IMR-90 (cell line): ENCODE data around the gene NCOA7. TPM values are rescaled to one million over a fixed set of nuclear protein-coding genes. Genes with fewer than 3 reads are reported as not detected.

ENCODE experiments used
- ATAC-seq: fragments of 200-7000 bp; cut with Tn5 transposase; 2 replicates; pipeline ENCODE4 v1.9.1; 2020; ENCODE audit warnings: low read depth, mild to moderate bottlenecking, moderate library complexity
- BruUV-seq: library from RNA; stranded (reverse); fragments of 400-500 nt; replicated peaks from 2 replicates; lab custom pipeline; 2021; lab: Mats Ljungman, UMichigan
- CTCF ChIA-PET: fragments of 300-600 bp; formaldehyde crosslinking; extraction: SDS; loops from one replicate; lab custom pipeline; 2021; ENCODE audit warnings: antibody characterized with exemption; lab: Yijun Ruan, JAX
- POLR2A ChIA-PET: fragments of 300-600 bp; sonication (Branson Sonifier 250); formaldehyde crosslinking; loops from one replicate; lab custom pipeline; 2022; ENCODE audit warnings: antibody characterized with exemption; ENCODE audit not compliant: unreplicated experiment; lab: Charles Lee
- DNase-seq: peaks from one replicate; pipeline ENCODE4 v3.0.0; 2013
- H2AFZ ChIP-seq: replicated peaks from 2 replicates; pipeline ENCODE3; 2013; ENCODE audit warnings: low read length, mild to moderate bottlenecking; ENCODE audit not compliant: poor library complexity
- H2AK5ac ChIP-seq: 2 replicates; pipeline ENCODE4 v1.6.1; 2013; ENCODE audit warnings: low read depth, low read length, inconsistent platforms
- H2AK9ac ChIP-seq: replicated peaks from 2 replicates; pipeline ENCODE3; 2013; ENCODE audit warnings: mild to moderate bottlenecking, low read depth, low read length, moderate library complexity; ENCODE audit not compliant: poor library complexity
- H2BK120ac ChIP-seq: 2 replicates; pipeline ENCODE4 v1.6.1; 2013; ENCODE audit warnings: low read depth, low read length, inconsistent platforms
- H2BK15ac ChIP-seq: 3 replicates; pipeline ENCODE4 v1.6.1; 2013; ENCODE audit warnings: low read depth, low read length, inconsistent platforms
- H2BK20ac ChIP-seq: 2 replicates; pipeline ENCODE4 v1.6.1; 2013; ENCODE audit warnings: low read depth, mild to moderate bottlenecking, inconsistent platforms, low read length, moderate library complexity
- H2BK5ac ChIP-seq: 2 replicates; pipeline ENCODE4 v1.6.1; 2013; ENCODE audit warnings: mild to moderate bottlenecking, low read depth, low read length, inconsistent platforms; ENCODE audit not compliant: poor library complexity, severe bottlenecking
- H3K14ac ChIP-seq: replicated peaks from 2 replicates; pipeline ENCODE4 v1.6.1; 2013; ENCODE audit warnings: low read depth, low read length, inconsistent platforms
- H3K18ac ChIP-seq: 2 replicates; pipeline ENCODE4 v1.6.1; 2013; ENCODE audit warnings: low read depth, low read length, control low read depth
- H3K23ac ChIP-seq: 2 replicates; pipeline ENCODE4 v1.6.1; 2013; ENCODE audit warnings: low read depth, low read length, inconsistent platforms
- H3K27ac ChIP-seq: 2 replicates; pipeline ENCODE4 v1.5.1; 2013; ENCODE audit warnings: mild to moderate bottlenecking, control low read depth, low read length; ENCODE audit not compliant: insufficient read depth
- H3K27me3 ChIP-seq: 2 replicates; pipeline ENCODE4 v1.6.1; 2013; ENCODE audit warnings: low read length; ENCODE audit not compliant: control insufficient read depth, insufficient read depth
- H3K36me3 ChIP-seq: 2 replicates; pipeline ENCODE4 v1.6.1; 2013; ENCODE audit warnings: low read length, mixed read lengths; ENCODE audit not compliant: control insufficient read depth, insufficient read depth
- H3K4ac ChIP-seq: 2 replicates; pipeline ENCODE4 v1.6.1; 2013; ENCODE audit warnings: low read depth, low read length, inconsistent platforms
- H3K4me1 ChIP-seq: 2 replicates; pipeline ENCODE4 v1.6.1; 2013; ENCODE audit warnings: low read length, mixed read lengths; ENCODE audit not compliant: control insufficient read depth, insufficient read depth
- H3K4me2 ChIP-seq: 2 replicates; pipeline ENCODE4 v1.6.1; 2013; ENCODE audit warnings: low read depth, mild to moderate bottlenecking, control low read depth, low read length, moderate library complexity
- H3K4me3 ChIP-seq: 2 replicates; pipeline ENCODE4 v1.5.1; 2013; ENCODE audit warnings: low read depth, mild to moderate bottlenecking, control low read depth, low read length, moderate library complexity; ENCODE audit not compliant: insufficient read depth
- H3K56ac ChIP-seq: 2 replicates; pipeline ENCODE4 v1.6.1; 2013; ENCODE audit warnings: low read length, inconsistent platforms; ENCODE audit not compliant: insufficient read depth; ENCODE audit errors: extremely low read depth
- H3K79me1 ChIP-seq, 2 experiments: 2 replicates each; pipeline ENCODE4 v1.6.1; 2013; ENCODE audit warnings: low read length in 2 of 2, inconsistent platforms in 1 of 2, low read depth in 1 of 2
- H3K9ac ChIP-seq: 2 replicates; pipeline ENCODE4 v1.6.1; 2013; ENCODE audit warnings: low read depth, low read length, control low read depth
- H3K9me1 ChIP-seq: 2 replicates; pipeline ENCODE4 v1.6.1; 2013; ENCODE audit warnings: low read length, inconsistent platforms; ENCODE audit not compliant: insufficient read depth
- H3K9me3 ChIP-seq: 2 replicates; pipeline ENCODE4 v1.6.1; 2013; ENCODE audit warnings: low read length; ENCODE audit not compliant: control insufficient read depth, insufficient read depth
- H4K20me1 ChIP-seq: 2 replicates; pipeline ENCODE4 v1.6.1; 2013; ENCODE audit warnings: low read length, inconsistent platforms; ENCODE audit not compliant: insufficient read depth
- H4K5ac ChIP-seq: 2 replicates; pipeline ENCODE4 v1.6.1; 2013; ENCODE audit warnings: mild to moderate bottlenecking, low read depth, low read length, control low read depth
- H4K8ac ChIP-seq, 2 experiments: 2 replicates each; pipeline ENCODE4 v1.6.1; 2013; ENCODE audit warnings: low read depth in 2 of 2, low read length in 2 of 2, control low read depth in 1 of 2, inconsistent platforms in 1 of 2
- H4K91ac ChIP-seq: 2 replicates; pipeline ENCODE4 v1.6.1; 2013; ENCODE audit warnings: low read depth, low read length, inconsistent platforms; ENCODE audit not compliant: insufficient read depth
- BHLHE40 ChIP-seq: fragments of 150-350 bp; IDR thresholded peaks from 2 replicates; pipeline ENCODE4 v1.6.1; 2016; ENCODE audit warnings: mild to moderate bottlenecking, low read depth, low read length
- CEBPB ChIP-seq: IDR thresholded peaks from 2 replicates; pipeline ENCODE4 v1.6.1; 2012; ENCODE audit warnings: low read depth, low read length, improper control_type of control experiment
- MXI1 ChIP-seq: IDR thresholded peaks from 2 replicates; pipeline ENCODE4 v1.6.1; 2012; ENCODE audit warnings: low read depth, mild to moderate bottlenecking, low read length, moderate library complexity, borderline replicate concordance
- RAD21 ChIP-seq: IDR thresholded peaks from 2 replicates; pipeline ENCODE4 v1.6.1; 2012; ENCODE audit warnings: low read length, improper control_type of control experiment
- SMC3 ChIP-seq: fragments of 150-350 bp; IDR thresholded peaks from 2 replicates; pipeline ENCODE4 v1.6.1; 2016; ENCODE audit warnings: low read depth, mild to moderate bottlenecking, antibody characterized with exemption, low read length, moderate library complexity
- WGBS, 2 experiments: methylation state at CpG; one replicate each; pipeline versions ENCODE4 v1.1.5 to v1.1.7; 2013; ENCODE audit warnings: missing lambda C conversion rate in 2 of 2; ENCODE audit not compliant: insufficient read length in 1 of 2; ENCODE audit errors: extremely low coverage in 2 of 2; 5-methylcytosine and 5-hydroxymethylcytosine counted together
- dilution Hi-C: fragments of 300-500 bp; cut with HindIII; formaldehyde crosslinking; loops from one replicate; pipeline ENCODE4 v1.14.3; 2018; ENCODE audit warnings: low sequenced_read_pairs; ENCODE audit not compliant: unreplicated experiment
- in situ Hi-C: fragments of 300-500 bp; cut with MboI; formaldehyde crosslinking; loops from 3 replicates; pipeline ENCODE4 v1.14.3; 2019; ENCODE audit warnings: low sequenced_read_pairs, inconsistent platforms, mixed read lengths
- intact Hi-C: fragments of 100-400 bp; cut with micrococcal nuclease; formaldehyde crosslinking; loops from 2 replicates; pipeline ENCODE4 v1.10.0; 2022
- polyA plus RNA-seq, 3 experiments: library from polyadenylated mRNA; depleted of rRNA; stranded (reverse); fragments of >200 nt; gene quantifications; 2 replicates each; pipeline ENCODE4 v1.2.3, GENCODE V29; 2012; ENCODE audit warnings: low replicate concordance in 1 of 3
- total RNA-seq: library from RNA; depleted of rRNA; stranded (reverse); fragments of >200 nt; gene quantifications from 2 replicates; pipeline ENCODE4 v1.2.3, GENCODE V29; 2012
- TF ChIP-seq, protein P1 (sequence below): conservative IDR thresholded peaks from 2 replicates; pipeline ENCODE4 v1.5.1; 2012; ENCODE audit warnings: mild to moderate bottlenecking, low read depth, low read length, improper control_type of control experiment
- TF ChIP-seq, protein P2 (sequence below): fragments of 150-350 bp; IDR thresholded peaks from 2 replicates; pipeline ENCODE4 v1.6.1; 2016; ENCODE audit warnings: low read depth, mild to moderate bottlenecking, low read length, moderate library complexity, borderline replicate concordance

NCOA7 gene
- total and polyA plus RNA-seq, 2 of the 4 experiments (the other 2 are of a cell fraction) = 12.6 to 12.9 TPM

DNA sequence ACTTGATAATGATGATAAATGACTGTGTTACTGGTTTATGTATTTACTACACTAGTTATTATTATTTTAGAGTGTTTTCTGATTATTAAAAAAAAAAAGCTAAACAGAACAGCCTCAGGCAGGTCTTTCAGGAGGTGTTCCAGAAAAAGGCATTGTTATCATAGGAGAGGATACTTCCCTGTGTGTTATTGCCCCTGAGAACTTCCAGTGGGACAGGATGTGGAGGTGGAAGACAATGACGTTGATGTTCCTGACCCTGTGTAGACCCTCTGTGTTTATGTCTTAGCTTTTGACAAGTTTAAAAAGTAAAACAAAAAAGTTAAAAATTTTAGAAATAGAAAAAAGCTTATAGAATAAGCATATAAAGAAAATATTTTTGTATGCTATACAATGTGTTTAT, 49.1 kb downstream of the NCOA7 start:
- no peak overlapping the region for H4K8ac ChIP-seq
- no peak overlapping the region for H3K27ac ChIP-seq
- H3K79me1 ChIP-seq = no peaks in the 10 kb centered on the region; a peak in 2 of 4 replicates
- H3K4me3 ChIP-seq = no peak overlapping the region
- intact Hi-C loops (no loop called here), dilution Hi-C loops (no loop called here), in situ Hi-C loops (no loop called here)
- no peak overlapping the region for H3K4me2 ChIP-seq
- ATAC-seq (no peak), DNase-seq (no peak)
- no peaks in the 10 kb centered on the region for H3K36me3 ChIP-seq
- H3K23ac ChIP-seq = no peak overlapping the region
- WGBS, 2 experiments = no CpG with 5 or more reads among the region's 1 CpG
- no peaks in the 10 kb centered on the region for H3K27me3 ChIP-seq
- no peak overlapping the region for H2BK20ac ChIP-seq
- H2AFZ ChIP-seq = no peak overlapping the region
- no peak overlapping the region for H3K4ac ChIP-seq
- H2AK5ac ChIP-seq = no peak overlapping the region
- no TSS peak for BruUV-seq
- no peaks in the 10 kb centered on the region; the same call in 1 of the 2 replicates for H3K9me1 ChIP-seq
- H4K91ac ChIP-seq = no peak overlapping the region
- H2BK5ac ChIP-seq = no peak overlapping the region
- H3K9ac ChIP-seq = no peak overlapping the region
- no peak overlapping the region for H3K14ac ChIP-seq
- POLR2A ChIA-PET = no interaction called here
- H3K4me1 ChIP-seq = peaks cover 2% of the 10 kb centered on the region; the same call in 1 of the 2 replicates
- H3K18ac ChIP-seq = no peak overlapping the region
- H3K9me3 ChIP-seq = no peaks in the 10 kb centered on the region
- H2BK15ac ChIP-seq = no peak overlapping the region
- no peak overlapping the region for H2BK120ac ChIP-seq
- H4K5ac ChIP-seq = no peak overlapping the region
- no peaks in the 10 kb centered on the region for H4K20me1 ChIP-seq
- H3K56ac ChIP-seq = no peak overlapping the region
- no peak overlapping the region for H2AK9ac ChIP-seq
- TF ChIP-seq BHLHE40 (no peak), MXI1 (no peak), SMC3 (no peak), RAD21 (no peak), CEBPB (no peak)
- TF ChIP-seq, protein P1, sequence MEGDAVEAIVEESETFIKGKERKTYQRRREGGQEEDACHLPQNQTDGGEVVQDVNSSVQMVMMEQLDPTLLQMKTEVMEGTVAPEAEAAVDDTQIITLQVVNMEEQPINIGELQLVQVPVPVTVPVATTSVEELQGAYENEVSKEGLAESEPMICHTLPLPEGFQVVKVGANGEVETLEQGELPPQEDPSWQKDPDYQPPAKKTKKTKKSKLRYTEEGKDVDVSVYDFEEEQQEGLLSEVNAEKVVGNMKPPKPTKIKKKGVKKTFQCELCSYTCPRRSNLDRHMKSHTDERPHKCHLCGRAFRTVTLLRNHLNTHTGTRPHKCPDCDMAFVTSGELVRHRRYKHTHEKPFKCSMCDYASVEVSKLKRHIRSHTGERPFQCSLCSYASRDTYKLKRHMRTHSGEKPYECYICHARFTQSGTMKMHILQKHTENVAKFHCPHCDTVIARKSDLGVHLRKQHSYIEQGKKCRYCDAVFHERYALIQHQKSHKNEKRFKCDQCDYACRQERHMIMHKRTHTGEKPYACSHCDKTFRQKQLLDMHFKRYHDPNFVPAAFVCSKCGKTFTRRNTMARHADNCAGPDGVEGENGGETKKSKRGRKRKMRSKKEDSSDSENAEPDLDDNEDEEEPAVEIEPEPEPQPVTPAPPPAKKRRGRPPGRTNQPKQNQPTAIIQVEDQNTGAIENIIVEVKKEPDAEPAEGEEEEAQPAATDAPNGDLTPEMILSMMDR = no peak
- TF ChIP-seq, protein P2, sequence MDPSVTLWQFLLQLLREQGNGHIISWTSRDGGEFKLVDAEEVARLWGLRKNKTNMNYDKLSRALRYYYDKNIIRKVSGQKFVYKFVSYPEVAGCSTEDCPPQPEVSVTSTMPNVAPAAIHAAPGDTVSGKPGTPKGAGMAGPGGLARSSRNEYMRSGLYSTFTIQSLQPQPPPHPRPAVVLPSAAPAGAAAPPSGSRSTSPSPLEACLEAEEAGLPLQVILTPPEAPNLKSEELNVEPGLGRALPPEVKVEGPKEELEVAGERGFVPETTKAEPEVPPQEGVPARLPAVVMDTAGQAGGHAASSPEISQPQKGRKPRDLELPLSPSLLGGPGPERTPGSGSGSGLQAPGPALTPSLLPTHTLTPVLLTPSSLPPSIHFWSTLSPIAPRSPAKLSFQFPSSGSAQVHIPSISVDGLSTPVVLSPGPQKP = no peak
- CTCF ChIA-PET = no interaction called here
